H9 (cell line): ENCODE results near the gene VAV2. TPM values are rescaled to one million over a fixed set of nuclear protein-coding genes. Genes with fewer than 3 reads are reported as not detected.

Source experiments
- DNase-seq: peaks from one replicate; pipeline ENCODE4 v3.0.0-alpha.2; 2017
- H2AFZ ChIP-seq: one replicate; pipeline ENCODE4 v1.6.1; 2013; ENCODE audit warnings: mild to moderate bottlenecking, low read length, control low read depth, moderate library complexity
- H2AK5ac ChIP-seq: 2 replicates; pipeline ENCODE4 v1.6.1; 2013; ENCODE audit warnings: low read length, control low read depth, mixed read lengths; ENCODE audit not compliant: insufficient read length
- H2BK120ac ChIP-seq: one replicate; pipeline ENCODE4 v1.6.1; 2013; ENCODE audit warnings: low read depth, mild to moderate bottlenecking, low read length, control low read depth, inconsistent platforms; ENCODE audit not compliant: poor library complexity, severe bottlenecking
- H2BK12ac ChIP-seq: 2 replicates; pipeline ENCODE4 v1.6.1; 2013; ENCODE audit warnings: low read length, control low read depth, mixed read lengths, low read depth; ENCODE audit not compliant: insufficient read length
- H2BK15ac ChIP-seq: 2 replicates; pipeline ENCODE4 v1.6.1; 2013; ENCODE audit warnings: low read depth, low read length, control low read depth
- H2BK20ac ChIP-seq: one replicate; pipeline ENCODE4 v1.6.1; 2013; ENCODE audit warnings: low read depth, mild to moderate bottlenecking, low read length, control low read depth, inconsistent platforms; ENCODE audit not compliant: poor library complexity, severe bottlenecking
- H2BK5ac ChIP-seq: 2 replicates; pipeline ENCODE4 v1.6.1; 2013; ENCODE audit warnings: low read length, control low read depth, mixed read lengths; ENCODE audit not compliant: insufficient read length
- H3K14ac ChIP-seq: 2 replicates; pipeline ENCODE4 v1.6.1; 2013; ENCODE audit warnings: low read length, control low read depth; ENCODE audit not compliant: insufficient read depth
- H3K18ac ChIP-seq: 2 replicates; pipeline ENCODE4 v1.6.1; 2013; ENCODE audit warnings: low read depth, mild to moderate bottlenecking, mixed read lengths, low read length, control low read depth; ENCODE audit not compliant: insufficient read length
- H3K23ac ChIP-seq: 2 replicates; pipeline ENCODE4 v1.6.1; 2013; ENCODE audit warnings: low read length, control low read depth, mixed read lengths, low read depth; ENCODE audit not compliant: insufficient read length
- H3K23me2 ChIP-seq: 2 replicates; pipeline ENCODE4 v1.6.1; 2013; ENCODE audit warnings: low read depth, mild to moderate bottlenecking, mixed read lengths, low read length, control low read depth; ENCODE audit not compliant: insufficient read length, poor library complexity, severe bottlenecking
- H3K27ac ChIP-seq: 2 replicates; pipeline ENCODE4 v1.5.1; 2013; ENCODE audit warnings: low read length, control low read depth, mixed read lengths, low read depth; ENCODE audit not compliant: insufficient read length
- H3K27me3 ChIP-seq: 2 replicates; pipeline ENCODE4 v1.6.1; 2013; ENCODE audit warnings: low read length, control low read depth, inconsistent platforms; ENCODE audit not compliant: insufficient read depth
- H3K4ac ChIP-seq: 2 replicates; pipeline ENCODE4 v1.6.1; 2013; ENCODE audit warnings: low read depth, mild to moderate bottlenecking, control low read depth, inconsistent platforms, low read length, moderate library complexity
- H3K4me1 ChIP-seq: 2 replicates; pipeline ENCODE4 v1.6.1; 2013; ENCODE audit warnings: low read length, control low read depth, inconsistent platforms; ENCODE audit not compliant: insufficient read depth
- H3K4me2 ChIP-seq: 2 replicates; pipeline ENCODE4 v1.6.1; 2013; ENCODE audit warnings: low read length, control low read depth, mixed read lengths; ENCODE audit not compliant: insufficient read length, insufficient read depth
- H3K56ac ChIP-seq: 2 replicates; pipeline ENCODE4 v1.6.1; 2013; ENCODE audit warnings: low read depth, mild to moderate bottlenecking, mixed read lengths, low read length, control low read depth; ENCODE audit not compliant: insufficient read length
- H3K79me1 ChIP-seq: 2 replicates; pipeline ENCODE4 v1.6.1; 2013; ENCODE audit warnings: low read depth, mild to moderate bottlenecking, moderate library complexity, low read length, control low read depth, inconsistent platforms; ENCODE audit not compliant: insufficient read depth, poor library complexity, severe bottlenecking
- H3K79me2 ChIP-seq: 2 replicates; pipeline ENCODE4 v1.6.1; 2013; ENCODE audit warnings: low read length, control low read depth, inconsistent platforms; ENCODE audit not compliant: insufficient read depth
- H3K9ac ChIP-seq: 2 replicates; pipeline ENCODE4 v1.6.1; 2013; ENCODE audit warnings: low read length, control low read depth, mixed read lengths; ENCODE audit not compliant: insufficient read length; ENCODE audit errors: extremely low read depth
- H3K9me3 ChIP-seq: one replicate; pipeline ENCODE4 v1.6.1; 2013; ENCODE audit warnings: low read depth, low read length, inconsistent platforms; ENCODE audit not compliant: control insufficient read depth
- H3T11ph ChIP-seq: one replicate; pipeline ENCODE4 v1.6.1; 2013; ENCODE audit warnings: mild to moderate bottlenecking, low read length, control low read depth, inconsistent platforms
- H4K20me1 ChIP-seq: one replicate; pipeline ENCODE4 v1.6.1; 2013; ENCODE audit not compliant: control insufficient read depth, insufficient read length, insufficient read depth
- H4K5ac ChIP-seq: 2 replicates; pipeline ENCODE4 v1.6.1; 2013; ENCODE audit warnings: low read depth, mild to moderate bottlenecking, mixed read lengths, low read length, control low read depth; ENCODE audit not compliant: insufficient read length
- H4K8ac ChIP-seq: replicated peaks from 2 replicates; pipeline ENCODE4 v1.6.1; 2013; ENCODE audit warnings: low read length, control low read depth, mixed read lengths, low read depth; ENCODE audit not compliant: insufficient read length
- H4K91ac ChIP-seq: 2 replicates; pipeline ENCODE4 v1.6.1; 2013; ENCODE audit warnings: low read depth, mild to moderate bottlenecking, moderate library complexity, mixed read lengths, low read length, control low read depth; ENCODE audit not compliant: insufficient read length
- H3K27ac Mint-ChIP-seq, 3 experiments: 2 replicates in 2 of 3; 3 replicates in 1 of 3; pipeline ENCODE4 v1.8.0; 2020 to 2021; ENCODE audit warnings: mixed read lengths in 3 of 3, mild to moderate bottlenecking in 1 of 3, moderate library complexity in 1 of 3
- H3K27me3 Mint-ChIP-seq: 2 replicates; pipeline ENCODE4 v1.8.0; 2021; ENCODE audit warnings: low read depth, mild to moderate bottlenecking, moderate library complexity, mixed read lengths
- H3K36me3 Mint-ChIP-seq, 3 experiments: 2 replicates in 2 of 3; 3 replicates in 1 of 3; pipeline ENCODE4 v1.8.0; 2020 to 2021; ENCODE audit warnings: low read depth in 3 of 3, mixed read lengths in 3 of 3; ENCODE audit not compliant: insufficient read depth in 1 of 3
- H3K4me1 Mint-ChIP-seq, 2 experiments: 2 replicates each; pipeline ENCODE4 v1.8.0; 2020; ENCODE audit warnings: mixed read lengths in 2 of 2
- H3K4me3 Mint-ChIP-seq, 2 experiments: 2 replicates in 1 of 2; 3 replicates in 1 of 2; pipeline ENCODE4 v1.8.0; 2020 to 2021; ENCODE audit warnings: mild to moderate bottlenecking in 2 of 2, mixed read lengths in 2 of 2, moderate library complexity in 1 of 2
- H3K9me3 Mint-ChIP-seq, 2 experiments: 2 replicates in 1 of 2; 3 replicates in 1 of 2; pipeline ENCODE4 v1.8.0; 2020; ENCODE audit warnings: mild to moderate bottlenecking in 2 of 2, mixed read lengths in 2 of 2, moderate library complexity in 1 of 2
- WGBS: extraction: QIAGEN DNeasy Blood & Tissue Kit; methylation state at CpG from one replicate; pipeline ENCODE4 v1.1.7; 2013; ENCODE audit warnings: missing lambda C conversion rate, low lambda C conversion rate, mixed read lengths; ENCODE audit not compliant: insufficient read length; ENCODE audit errors: extremely low coverage; 5-methylcytosine and 5-hydroxymethylcytosine counted together
- total RNA-seq: library from RNA; stranded (reverse); gene quantifications from 2 replicates; pipeline ENCODE4 v1.2.1, GENCODE V29; 2021
- TF ChIP-seq, protein P1 (sequence below): fragments of 200-600 bp; sonication (generic); conservative IDR thresholded peaks from 3 replicates; pipeline ENCODE4 v1.8.0; 2021; ENCODE audit warnings: antibody characterized with exemption, mild to moderate bottlenecking

The VAV2 gene
- total RNA-seq, 1 experiment from 2014 or later = 58.7 TPM

DNA sequence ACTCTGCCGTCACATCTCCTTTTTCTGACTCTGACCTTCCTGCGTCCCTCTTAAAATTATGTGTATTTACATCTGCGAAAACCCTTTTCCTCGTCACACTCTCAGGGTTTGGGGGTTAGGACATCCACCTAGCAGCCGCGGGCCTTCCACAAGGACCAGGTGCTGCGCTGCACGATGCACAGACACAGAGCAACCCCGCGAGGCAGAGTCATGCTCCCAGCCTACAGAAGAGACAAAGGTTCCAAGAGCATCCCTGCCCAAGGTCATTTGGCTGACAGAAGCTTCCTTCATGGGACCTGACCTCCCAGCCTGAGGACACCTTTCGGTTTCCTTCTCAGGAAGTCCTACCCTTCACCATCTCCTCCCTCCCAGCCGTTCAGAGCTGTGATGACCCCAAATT is 135.3 kb downstream of the VAV2 start:
- Histone ChIP-seq H3T11ph (no peak overlapping the region), H4K20me1 (no peaks in the 10 kb centered on the region), H2BK5ac (no peak overlapping the region), H3K27ac (no peak overlapping the region), H2AK5ac (no peak overlapping the region), H2BK20ac (no peak overlapping the region), H4K8ac (no peak overlapping the region), H4K91ac (no peak overlapping the region), H3K23ac (no peak overlapping the region), H3K18ac (no peak overlapping the region), H2BK120ac (no peak overlapping the region), H3K23me2 (no peaks in the 10 kb centered on the region), H3K9me3 (no peaks in the 10 kb centered on the region), H3K9ac (no peak overlapping the region), H3K79me2 (no peaks in the 10 kb centered on the region; the same call in 1 of the 2 replicates), H2BK12ac (no peak overlapping the region), H3K79me1 (no peaks in the 10 kb centered on the region), H3K4me1 (no peaks in the 10 kb centered on the region), H3K4me2 (no peak overlapping the region), H3K56ac (no peak overlapping the region), H3K4ac (no peak overlapping the region), H3K27me3 (no peaks in the 10 kb centered on the region), H4K5ac (no peak overlapping the region), H3K14ac (no peak overlapping the region), H2AFZ (no peak overlapping the region), H2BK15ac (no peak overlapping the region)
- peaks cover 19 to 22% of the 10 kb centered on the region in 2 experiments for H3K4me1 Mint-ChIP-seq
- peaks cover 0 to 2% of the 10 kb centered on the region in 2 experiments; a peak in 1 of 5 replicates for H3K9me3 Mint-ChIP-seq
- H3K4me3 Mint-ChIP-seq = no peak overlapping the region
- DNase-seq = no peak
- WGBS = no CpG with 5 or more reads among the region's 12 CpGs
- H3K36me3 Mint-ChIP-seq = peaks cover 7 to 28% (median 24%) of the 10 kb centered on the region in 3 experiments; a peak in 6 of 7 replicates
- no peaks in the 10 kb centered on the region; the same call in 1 of the 2 replicates for H3K27me3 Mint-ChIP-seq
- TF ChIP-seq, protein P1, sequence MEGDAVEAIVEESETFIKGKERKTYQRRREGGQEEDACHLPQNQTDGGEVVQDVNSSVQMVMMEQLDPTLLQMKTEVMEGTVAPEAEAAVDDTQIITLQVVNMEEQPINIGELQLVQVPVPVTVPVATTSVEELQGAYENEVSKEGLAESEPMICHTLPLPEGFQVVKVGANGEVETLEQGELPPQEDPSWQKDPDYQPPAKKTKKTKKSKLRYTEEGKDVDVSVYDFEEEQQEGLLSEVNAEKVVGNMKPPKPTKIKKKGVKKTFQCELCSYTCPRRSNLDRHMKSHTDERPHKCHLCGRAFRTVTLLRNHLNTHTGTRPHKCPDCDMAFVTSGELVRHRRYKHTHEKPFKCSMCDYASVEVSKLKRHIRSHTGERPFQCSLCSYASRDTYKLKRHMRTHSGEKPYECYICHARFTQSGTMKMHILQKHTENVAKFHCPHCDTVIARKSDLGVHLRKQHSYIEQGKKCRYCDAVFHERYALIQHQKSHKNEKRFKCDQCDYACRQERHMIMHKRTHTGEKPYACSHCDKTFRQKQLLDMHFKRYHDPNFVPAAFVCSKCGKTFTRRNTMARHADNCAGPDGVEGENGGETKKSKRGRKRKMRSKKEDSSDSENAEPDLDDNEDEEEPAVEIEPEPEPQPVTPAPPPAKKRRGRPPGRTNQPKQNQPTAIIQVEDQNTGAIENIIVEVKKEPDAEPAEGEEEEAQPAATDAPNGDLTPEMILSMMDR = no peak
- peak overlapping the region in 2 of 3 experiments; percentile 94 to 95; a peak in 4 of 7 replicates for H3K27ac Mint-ChIP-seq
